SK-N-SH (cell line): ENCODE results near the gene EXTL2.

Experiments used
- CTCF ChIP-seq: fragments of 200-600 bp; sonication (generic); IDR thresholded peaks from 2 replicates; pipeline ENCODE4 v1.6.1; 2017; ENCODE audit warnings: antibody characterized with exemption, mild to moderate bottlenecking, moderate library complexity
- EP300 ChIP-seq, 2 experiments: IDR thresholded peaks; 2 replicates each; pipeline versions ENCODE4 v1.4.0 to v1.6.1; 2012; ENCODE audit warnings: borderline replicate concordance in 1 of 2, low read depth in 1 of 2, low read length in 1 of 2
- GATA2 ChIP-seq: sonication (generic); formaldehyde crosslinking; IDR thresholded peaks from 2 replicates; pipeline ENCODE4 v1.5.0; 2020; ENCODE audit warnings: mild to moderate bottlenecking, missing genetic modification reagents
- MAX ChIP-seq: IDR thresholded peaks from 2 replicates; pipeline ENCODE4 v1.4.0; 2012; ENCODE audit warnings: low read depth
- RAD21 ChIP-seq: IDR thresholded peaks from 2 replicates; pipeline ENCODE4 v1.6.1; 2012; ENCODE audit warnings: mild to moderate bottlenecking, low read length
- SMC3 ChIP-seq: IDR thresholded peaks from 2 replicates; pipeline ENCODE4 v1.6.1; 2012; ENCODE audit warnings: low read depth, low read length, improper control_type of control experiment
- YY1 ChIP-seq: IDR thresholded peaks from 2 replicates; pipeline ENCODE4 v1.4.0; 2012; ENCODE audit warnings: low read depth, mild to moderate bottlenecking
- ZBTB33 ChIP-seq: IDR thresholded peaks from 2 replicates; pipeline ENCODE4 v1.4.0; 2012; ENCODE audit warnings: low read depth, borderline replicate concordance

GRCh38 chr1:100907887-100908286 lies 13.2 kb upstream of the EXTL2 start:
- TF ChIP-seq CTCF (no peak), ZBTB33 (no peak), RAD21 (no peak), MAX (no peak), YY1 (no peak), SMC3 (no peak), EP300 (IDR thresholded peaks at IDR 0.05; ENCODE audit: borderline replicate concordance in 1 of 2, low read depth in 1 of 2, low read length in 1 of 2) (no peak), GATA2 (CRISPR knock-in tag) (no peak)
